HFFc6 (cell line): ENCODE measurements around the gene TSSK3. TPM values are rescaled to one million over a fixed set of nuclear protein-coding genes. Genes with fewer than 3 reads are reported as not detected.

ENCODE experiments used
- DNase-seq: peaks from one replicate; pipeline ENCODE4 v3.0.0-alpha.2; 2018
- H3K27ac Mint-ChIP-seq: 2 replicates; pipeline ENCODE4 v1.8.0; 2020; ENCODE audit warnings: mild to moderate bottlenecking, mixed read lengths
- H3K27me3 Mint-ChIP-seq: 2 replicates; pipeline ENCODE4 v1.8.0; 2021; ENCODE audit warnings: mild to moderate bottlenecking, moderate library complexity, mixed read lengths; ENCODE audit not compliant: insufficient read depth
- H3K36me3 Mint-ChIP-seq: 2 replicates; pipeline ENCODE4 v1.8.0; 2021; ENCODE audit warnings: low read depth, mixed read lengths
- H3K4me1 Mint-ChIP-seq: 2 replicates; pipeline ENCODE4 v1.8.0; 2020; ENCODE audit warnings: low read depth, mixed read lengths
- H3K4me3 Mint-ChIP-seq: 2 replicates; pipeline ENCODE4 v1.8.0; 2020; ENCODE audit warnings: mild to moderate bottlenecking, moderate library complexity, mixed read lengths
- H3K9me3 Mint-ChIP-seq: 2 replicates; pipeline ENCODE4 v1.8.0; 2020; ENCODE audit warnings: mild to moderate bottlenecking, mixed read lengths
- total RNA-seq, 6 experiments: library from RNA; stranded (reverse); fragmentation: NEBNext Ultra II Directional; extraction: Animal tissue kit (Norgen Biotek cat#: 25700); gene quantifications; 2 replicates in 1 of 6; 3 replicates in 5 of 6; pipeline ENCODE4 v1.2.3, GENCODE V29; 2021
- TF ChIP-seq, protein P1 (sequence below): fragments of 200-600 bp; sonication (generic); IDR thresholded peaks from 2 replicates; pipeline ENCODE4 v1.5.0; 2021; ENCODE audit warnings: antibody characterized with exemption, mild to moderate bottlenecking

TSSK3 gene
- total RNA-seq, 6 experiments from 2014 or later = 0.38 to 1.2 (median 0.72) TPM

DNA sequence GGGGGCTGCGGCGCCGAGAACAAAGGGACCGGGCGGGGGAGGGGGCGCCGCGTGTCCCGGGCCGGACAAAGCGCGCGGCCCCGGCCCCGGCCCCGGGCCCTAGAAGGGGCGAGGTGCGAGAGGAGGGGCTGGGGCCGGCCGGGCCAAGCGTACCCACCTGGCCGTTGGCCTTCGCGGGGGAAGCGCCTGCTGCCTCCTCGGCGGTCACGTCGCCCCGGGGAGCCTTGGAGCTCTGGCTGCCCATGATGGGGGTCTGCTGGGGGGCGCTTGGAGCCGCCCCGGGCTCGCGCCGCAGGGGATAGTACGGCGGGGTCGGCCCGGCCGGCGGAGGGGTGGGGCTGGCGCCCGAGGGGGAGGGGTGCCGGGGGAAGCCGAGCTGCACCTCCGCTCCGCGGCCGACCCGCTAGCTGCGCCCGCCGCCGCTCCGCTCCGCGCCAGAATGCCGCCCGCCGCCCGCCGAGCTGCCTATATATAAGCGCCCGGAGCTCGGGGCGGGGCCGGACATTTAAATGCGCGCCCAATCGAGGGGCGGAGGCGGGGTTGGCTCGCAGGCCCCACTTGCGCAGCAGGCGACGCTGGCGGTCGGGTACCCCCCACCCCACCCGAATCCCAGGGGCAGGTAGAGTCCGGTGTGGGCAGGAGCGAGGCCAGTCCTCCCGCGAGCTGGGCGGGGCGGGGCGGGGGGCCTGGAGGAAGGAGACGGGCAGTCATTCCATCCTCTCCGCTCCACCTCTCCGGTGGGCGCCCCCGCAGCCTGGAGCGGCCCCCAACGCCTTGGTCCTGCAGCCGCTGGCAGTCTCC, 26.3 kb upstream of the TSSK3 start, which contains the start of gene MARCKSL1:
Gene MARCKSL1, minus strand, starts transcription at position 444 of the 801 bp plus-strand sequence. Its CDS starts 200 bp downstream, at position 244.
- Mint-ChIP-seq H3K36me3 (peaks cover 9% of the 10 kb centered on the region; the same call in 1 of the 2 replicates), H3K9me3 (no peaks in the 10 kb centered on the region), H3K27me3 (peaks cover 4% of the 10 kb centered on the region), H3K4me1 (peaks cover 32% of the 10 kb centered on the region), H3K4me3 (peak within 1 kb of the TSS; percentile 83), H3K27ac (no peak within 1 kb of the TSS)
- no peak for DNase-seq
- TF ChIP-seq, protein P1, sequence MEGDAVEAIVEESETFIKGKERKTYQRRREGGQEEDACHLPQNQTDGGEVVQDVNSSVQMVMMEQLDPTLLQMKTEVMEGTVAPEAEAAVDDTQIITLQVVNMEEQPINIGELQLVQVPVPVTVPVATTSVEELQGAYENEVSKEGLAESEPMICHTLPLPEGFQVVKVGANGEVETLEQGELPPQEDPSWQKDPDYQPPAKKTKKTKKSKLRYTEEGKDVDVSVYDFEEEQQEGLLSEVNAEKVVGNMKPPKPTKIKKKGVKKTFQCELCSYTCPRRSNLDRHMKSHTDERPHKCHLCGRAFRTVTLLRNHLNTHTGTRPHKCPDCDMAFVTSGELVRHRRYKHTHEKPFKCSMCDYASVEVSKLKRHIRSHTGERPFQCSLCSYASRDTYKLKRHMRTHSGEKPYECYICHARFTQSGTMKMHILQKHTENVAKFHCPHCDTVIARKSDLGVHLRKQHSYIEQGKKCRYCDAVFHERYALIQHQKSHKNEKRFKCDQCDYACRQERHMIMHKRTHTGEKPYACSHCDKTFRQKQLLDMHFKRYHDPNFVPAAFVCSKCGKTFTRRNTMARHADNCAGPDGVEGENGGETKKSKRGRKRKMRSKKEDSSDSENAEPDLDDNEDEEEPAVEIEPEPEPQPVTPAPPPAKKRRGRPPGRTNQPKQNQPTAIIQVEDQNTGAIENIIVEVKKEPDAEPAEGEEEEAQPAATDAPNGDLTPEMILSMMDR = no peak

DNA sequence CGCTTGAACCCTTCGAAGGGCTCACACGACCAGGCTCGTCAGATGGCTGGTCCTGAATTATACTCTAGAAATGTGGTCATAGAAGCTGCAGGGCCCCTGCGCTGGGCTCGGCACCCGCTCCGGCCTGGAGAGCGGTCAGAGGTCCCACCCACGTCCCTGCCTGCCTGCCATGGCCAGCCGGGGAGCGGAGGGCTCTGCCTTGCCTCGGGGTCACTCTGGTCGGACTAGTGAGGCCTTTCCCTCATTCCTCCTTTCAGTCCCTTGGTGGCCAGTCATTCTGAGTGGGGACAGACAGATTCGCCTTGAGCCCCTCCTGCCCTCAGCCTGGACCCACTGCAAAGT, 25.8 kb upstream of the TSSK3 start:
- DNase-seq = no peak
- Mint-ChIP-seq H3K27ac (no peak overlapping the region), H3K36me3 (peaks cover 9% of the 10 kb centered on the region; the same call in 1 of the 2 replicates), H3K4me3 (peak overlapping the region; percentile 56), H3K27me3 (peaks cover 4% of the 10 kb centered on the region), H3K4me1 (peaks cover 32% of the 10 kb centered on the region), H3K9me3 (no peaks in the 10 kb centered on the region)
- TF ChIP-seq, protein P1 = no peak

DNA sequence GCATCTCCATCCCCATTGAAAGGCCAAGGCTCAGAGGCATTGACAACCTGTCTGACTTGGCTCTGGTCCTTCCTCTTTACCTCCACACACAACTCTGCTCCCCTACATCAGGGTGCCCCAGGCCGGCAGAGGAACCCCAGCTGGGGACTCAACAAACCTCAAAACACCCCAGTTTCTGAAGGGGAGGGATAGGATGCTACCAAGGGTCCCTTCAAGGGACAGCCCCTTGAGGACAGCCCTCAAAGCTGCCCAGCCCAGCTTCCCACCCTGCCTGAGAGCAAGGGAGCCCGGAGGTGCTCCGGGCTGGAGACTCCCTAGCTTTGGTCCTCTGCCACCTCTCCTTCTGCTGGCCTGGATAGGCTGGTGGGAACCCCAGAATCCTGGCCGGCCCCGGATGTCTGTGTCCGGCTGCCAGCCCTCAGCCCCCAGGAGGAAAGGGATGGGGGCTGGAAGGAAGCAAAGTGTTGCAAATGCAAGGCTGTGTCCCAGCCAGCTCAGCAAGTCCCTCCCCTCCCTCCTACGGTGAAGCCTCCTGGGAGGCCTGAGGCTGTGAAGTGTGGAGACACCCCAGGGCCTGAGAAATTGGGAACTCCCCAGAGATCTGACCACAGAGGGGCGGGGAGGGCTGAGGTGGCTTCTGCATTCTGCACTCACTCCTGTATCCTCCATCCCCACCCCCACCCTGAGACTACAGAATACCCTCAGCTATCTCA, 25.2 kb upstream of the TSSK3 start:
- no peak for DNase-seq
- TF ChIP-seq, protein P1 = no peak
- Mint-ChIP-seq H3K36me3 (peaks cover 5% of the 10 kb centered on the region; the same call in 1 of the 2 replicates), H3K4me1 (peaks cover 32% of the 10 kb centered on the region), H3K9me3 (no peaks in the 10 kb centered on the region), H3K27ac (no peak overlapping the region), H3K4me3 (peak overlapping the region; percentile 56), H3K27me3 (peaks cover 4% of the 10 kb centered on the region)

DNA sequence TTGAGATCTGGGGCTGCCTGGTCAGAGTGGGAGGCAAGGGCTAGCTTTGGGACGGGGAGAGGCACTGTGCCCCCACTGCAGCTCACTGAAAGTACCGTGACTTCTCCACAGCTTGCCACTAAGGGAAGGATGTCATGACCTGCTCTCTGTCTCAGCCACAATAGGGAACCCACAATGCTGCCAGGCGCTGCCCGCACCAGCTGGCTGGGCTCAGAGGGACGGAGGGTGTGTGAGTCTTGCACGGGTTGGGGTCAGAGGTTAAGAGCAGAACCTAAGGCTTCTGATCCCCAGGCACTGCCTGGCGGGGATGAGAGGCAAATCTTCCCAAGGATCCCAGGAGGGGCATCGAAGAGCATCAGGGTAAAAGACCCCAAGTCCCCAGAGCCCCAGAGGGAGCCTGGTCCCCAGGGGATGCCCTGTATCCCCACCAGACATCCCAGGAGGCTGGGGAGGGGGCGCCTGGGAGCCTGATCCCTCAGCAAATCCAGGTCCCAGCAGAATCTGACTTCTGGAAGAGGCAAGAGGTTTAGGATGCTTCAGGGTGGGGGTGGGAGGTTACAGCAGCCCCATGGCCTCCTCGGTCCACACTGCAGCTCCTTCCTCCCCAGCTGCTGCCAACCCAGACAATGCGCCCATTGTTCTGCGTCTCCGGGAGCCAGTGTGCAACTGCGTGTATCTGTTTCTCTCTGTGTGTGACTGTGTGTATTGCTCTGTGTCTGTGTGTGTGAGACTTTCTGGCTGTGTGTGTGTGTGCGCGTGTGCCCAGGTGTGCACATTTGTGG, 24.3 kb upstream of the TSSK3 start:
- no peak overlapping the region for H3K27ac Mint-ChIP-seq
- no peak overlapping the region for H3K4me3 Mint-ChIP-seq
- TF ChIP-seq, protein P1 = no peak
- peaks cover 4% of the 10 kb centered on the region for H3K27me3 Mint-ChIP-seq
- H3K4me1 Mint-ChIP-seq = peaks cover 32% of the 10 kb centered on the region
- 0 out of 2 replicates have a peak, but pooled peaks cover 4% of the 10 kb centered on the region for H3K36me3 Mint-ChIP-seq
- no peak for DNase-seq
- H3K9me3 Mint-ChIP-seq = no peaks in the 10 kb centered on the region

DNA sequence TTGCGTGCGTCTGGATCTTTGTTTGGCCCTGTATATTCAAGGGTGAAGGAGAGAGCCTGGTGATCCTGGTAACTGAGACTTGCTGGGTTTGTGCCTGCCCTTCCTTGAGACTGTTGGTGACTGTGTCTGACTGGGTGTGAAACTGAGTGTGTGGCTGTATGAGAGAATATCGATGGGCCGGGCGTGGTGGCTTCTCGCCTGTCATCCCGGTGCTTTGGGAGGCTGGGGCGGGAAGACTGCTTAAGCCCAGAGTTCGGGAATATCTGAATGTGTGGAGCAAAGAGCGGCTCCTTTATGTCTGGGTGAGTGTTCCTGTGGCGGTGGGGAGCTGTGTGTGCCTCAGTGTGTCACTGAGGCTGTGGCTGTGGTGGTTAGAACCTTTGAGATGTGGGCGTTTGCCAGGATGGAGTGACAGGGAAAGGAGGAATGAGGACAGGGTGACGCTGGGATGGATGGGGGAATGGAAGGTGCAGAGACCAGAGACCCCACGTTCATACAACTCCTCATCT, 23.6 kb upstream of the TSSK3 start:
- H3K27ac Mint-ChIP-seq = no peak overlapping the region
- DNase-seq = no peak

More for the DNA sequence above, 23.6 kb upstream of the TSSK3 start:
- Mint-ChIP-seq H3K4me3 (no peak overlapping the region), H3K36me3 (0 out of 2 replicates have a peak, but pooled peaks cover under 1% of the 10 kb centered on the region), H3K4me1 (peaks cover 32% of the 10 kb centered on the region), H3K27me3 (peaks cover 4% of the 10 kb centered on the region), H3K9me3 (no peaks in the 10 kb centered on the region)
- TF ChIP-seq, protein P1 = no peak
